HG03342 (cell line): ENCODE measurements around the gene PDLIM7.
"Not testable (repeated sequence)": the region's sequence is repeated elsewhere in the genome, so short reads cannot be mapped to it uniquely, and the experiment has no call there.

Experiments used
- ATAC-seq: cut with Tn5 transposase; IDR thresholded peaks from one replicate; pipeline ENCODE4 v1.9.1; 2021; ENCODE audit warnings: mild to moderate bottlenecking, moderate library complexity; ENCODE audit not compliant: unreplicated experiment

Gene PDLIM7

GRCh38 chr5:177497292-177498012 lies at the start of gene PDLIM7:
Gene PDLIM7 (minus strand): TSS chr5:177497604. CDS start chr5:177496512, 1,092 bp downstream.
- ATAC-seq: peak; percentile 74

- ATAC-seq: no peak
Measured at GRCh38 chr5:177546258-177546741, 48.9 kb upstream of the PDLIM7 start.

GRCh38 chr5:177545487-177546257 lies 48.3 kb upstream of the PDLIM7 start:
- no peak for ATAC-seq

- ATAC-seq: no peak
Measured at GRCh38 chr5:177542816-177543465, 45.5 kb upstream of the PDLIM7 start.

GRCh38 chr5:177540438-177540837 lies 43.0 kb upstream of the PDLIM7 start:
- no peak for ATAC-seq

GRCh38 chr5:177539411-177539810 lies 42.0 kb upstream of the PDLIM7 start:
- no peak for ATAC-seq

GRCh38 chr5:177538876-177539275 lies 41.5 kb upstream of the PDLIM7 start:
- ATAC-seq: no peak

GRCh38 chr5:177537389-177538361 lies 40.3 kb upstream of the PDLIM7 start:
- ATAC-seq: no peak

- no peak for ATAC-seq
Measured at GRCh38 chr5:177536386-177536785, 39.0 kb upstream of the PDLIM7 start.

- ATAC-seq: no peak
Measured at GRCh38 chr5:177535125-177535524, 37.7 kb upstream of the PDLIM7 start.

- ATAC-seq: not testable (repeated sequence)
Measured at GRCh38 chr5:177534433-177534832, 37.0 kb upstream of the PDLIM7 start.

- ATAC-seq: no peak
Measured at GRCh38 chr5:177531209-177531940, 34.0 kb upstream of the PDLIM7 start.

- ATAC-seq: no peak
Measured at GRCh38 chr5:177530638-177531037, 33.2 kb upstream of the PDLIM7 start.

GRCh38 chr5:177529247-177530203 lies 32.1 kb upstream of the PDLIM7 start:
- no peak for ATAC-seq

- ATAC-seq: no peak
Measured at GRCh38 chr5:177528631-177529030, 31.2 kb upstream of the PDLIM7 start.

GRCh38 chr5:177527595-177527994 lies 30.2 kb upstream of the PDLIM7 start:
- no peak for ATAC-seq

GRCh38 chr5:177526791-177527190 lies 29.4 kb upstream of the PDLIM7 start:
- ATAC-seq: no peak

- ATAC-seq: no peak
Measured at GRCh38 chr5:177526191-177526590, 28.8 kb upstream of the PDLIM7 start.
